GM21381 (cell line): ENCODE measurements around the gene SERPINA3.
"Not testable (repeated sequence)": the region's sequence is repeated elsewhere in the genome, so short reads cannot be mapped to it uniquely, and the experiment has no call there.

ENCODE experiments used
- ATAC-seq: cut with Tn5 transposase; IDR thresholded peaks from one replicate; pipeline ENCODE4 v1.9.1; 2021; ENCODE audit warnings: mild to moderate bottlenecking, moderate library complexity; ENCODE audit not compliant: unreplicated experiment

Gene SERPINA3

GRCh38 chr14:94612174-94612573 lies at the start of gene SERPINA3:
Gene SERPINA3, plus strand, starts transcription at chr14:94612391. Its CDS starts 2,051 bp downstream, at chr14:94614442.
- no peak for ATAC-seq

GRCh38 chr14:94562941-94563883 lies 49.0 kb upstream of the SERPINA3 start:
- no peak for ATAC-seq

DNA sequence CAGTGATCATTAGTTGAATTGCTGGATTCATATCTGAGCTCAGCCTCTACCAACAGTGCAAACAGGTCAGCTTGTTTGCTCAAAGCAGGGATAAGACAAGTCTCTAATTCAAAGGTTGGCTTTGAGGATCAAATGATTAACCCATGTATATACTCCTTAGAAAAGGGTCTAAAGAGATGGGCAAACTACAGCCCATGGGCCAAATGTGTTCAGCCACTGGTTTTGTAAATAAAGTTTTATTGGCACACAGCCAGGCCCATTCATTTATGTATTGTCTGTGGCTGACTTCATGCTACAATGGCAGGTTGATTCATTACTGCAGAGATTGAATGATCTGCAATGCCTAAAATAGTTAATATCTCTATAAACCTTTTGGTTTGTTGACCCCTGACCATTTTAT lies 47.8 kb upstream of the SERPINA3 start:
- no peak for ATAC-seq

GRCh38 chr14:94568186-94568585 lies 44.0 kb upstream of the SERPINA3 start:
- ATAC-seq = no peak

DNA sequence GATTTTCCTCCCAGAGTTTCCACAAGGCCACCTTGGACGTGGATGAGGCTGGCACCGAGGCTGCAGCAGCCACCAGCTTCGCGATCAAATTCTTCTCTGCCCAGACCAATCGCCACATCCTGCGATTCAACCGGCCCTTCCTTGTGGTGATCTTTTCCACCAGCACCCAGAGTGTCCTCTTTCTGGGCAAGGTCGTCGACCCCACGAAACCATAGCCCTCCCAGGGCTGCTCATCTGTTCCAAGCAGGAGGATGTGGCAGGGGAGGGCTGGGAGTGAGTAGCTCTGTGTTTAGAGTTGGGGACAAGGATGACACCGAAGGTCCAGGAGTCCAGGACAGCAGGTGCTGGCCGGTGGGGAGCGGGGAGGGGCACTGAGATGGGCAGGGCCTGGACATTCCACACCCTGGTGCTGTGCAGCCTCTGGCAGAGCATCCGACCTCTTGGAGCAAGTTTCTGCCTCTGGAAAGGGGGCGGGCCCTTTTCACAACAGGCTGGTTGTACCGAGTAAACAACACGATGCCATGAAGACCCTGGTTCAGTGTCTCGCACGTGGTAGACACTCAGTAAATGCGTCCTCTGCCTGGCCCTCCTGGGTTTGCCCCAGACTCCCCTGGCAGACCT lies 42.7 kb upstream of the SERPINA3 start:
- no peak for ATAC-seq

DNA sequence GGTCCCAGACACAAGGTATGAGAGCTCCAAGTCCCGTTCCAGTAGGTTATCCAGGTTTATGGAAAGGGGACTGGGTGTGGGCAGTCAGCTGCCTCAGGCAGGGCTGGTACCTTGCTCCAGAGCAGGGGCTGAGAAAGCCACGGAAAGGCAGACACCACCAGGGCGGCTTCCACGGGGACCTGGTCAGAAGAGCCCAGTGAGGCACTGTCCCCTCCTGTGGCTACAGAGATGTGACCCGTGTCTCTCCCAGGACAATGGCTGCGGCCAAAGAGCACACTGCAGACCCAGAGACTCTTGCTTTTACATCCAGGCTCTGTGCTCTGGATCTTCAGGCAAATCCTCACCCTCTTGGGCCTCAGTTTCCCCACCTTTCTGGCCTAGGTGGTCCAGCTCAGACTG lies 42.2 kb upstream of the SERPINA3 start:
- no peak for ATAC-seq

DNA sequence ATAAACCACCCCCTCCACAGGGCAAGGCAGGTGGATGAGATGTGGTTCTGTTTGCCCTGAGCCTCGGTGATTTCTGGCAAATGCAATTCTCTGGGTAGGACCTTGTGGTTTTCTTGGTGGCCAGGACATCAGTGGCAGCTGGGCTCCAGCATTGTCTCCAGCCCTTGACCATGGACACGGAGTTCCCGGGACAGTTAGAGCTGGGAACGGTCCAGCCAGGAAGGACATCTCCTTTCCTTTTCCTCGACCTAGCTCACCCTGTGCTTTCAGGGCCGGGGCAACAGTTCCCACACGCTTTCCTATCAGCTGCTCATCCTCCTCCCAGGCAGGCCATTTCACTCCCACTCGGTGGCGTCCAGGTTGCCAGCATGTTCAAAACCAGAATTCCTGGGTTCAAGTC lies 41.8 kb upstream of the SERPINA3 start:
- ATAC-seq = no peak

DNA sequence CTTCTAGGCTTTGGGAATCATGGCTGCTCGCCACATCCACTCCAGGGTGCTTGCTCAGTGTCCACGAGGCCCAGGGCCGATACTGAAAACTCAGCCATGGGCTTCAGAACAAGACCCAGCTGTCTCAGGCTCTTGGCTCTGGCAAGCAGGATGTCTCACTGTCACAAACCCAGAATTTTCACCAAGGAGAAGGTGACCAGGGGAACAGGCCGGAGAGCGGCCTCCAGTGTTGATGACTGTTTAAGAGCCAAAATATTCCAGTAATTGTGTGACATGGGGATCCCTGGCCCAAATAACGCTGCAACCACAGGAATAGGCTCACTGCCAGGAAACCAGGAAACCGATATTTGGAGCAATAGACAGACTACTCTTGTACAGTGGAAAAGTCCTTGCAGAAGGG lies 40.8 kb upstream of the SERPINA3 start:
- ATAC-seq = no peak

- no peak for ATAC-seq
These were observed 40.2 kb upstream of the SERPINA3 start for GRCh38 chr14:94571950-94572349.

DNA sequence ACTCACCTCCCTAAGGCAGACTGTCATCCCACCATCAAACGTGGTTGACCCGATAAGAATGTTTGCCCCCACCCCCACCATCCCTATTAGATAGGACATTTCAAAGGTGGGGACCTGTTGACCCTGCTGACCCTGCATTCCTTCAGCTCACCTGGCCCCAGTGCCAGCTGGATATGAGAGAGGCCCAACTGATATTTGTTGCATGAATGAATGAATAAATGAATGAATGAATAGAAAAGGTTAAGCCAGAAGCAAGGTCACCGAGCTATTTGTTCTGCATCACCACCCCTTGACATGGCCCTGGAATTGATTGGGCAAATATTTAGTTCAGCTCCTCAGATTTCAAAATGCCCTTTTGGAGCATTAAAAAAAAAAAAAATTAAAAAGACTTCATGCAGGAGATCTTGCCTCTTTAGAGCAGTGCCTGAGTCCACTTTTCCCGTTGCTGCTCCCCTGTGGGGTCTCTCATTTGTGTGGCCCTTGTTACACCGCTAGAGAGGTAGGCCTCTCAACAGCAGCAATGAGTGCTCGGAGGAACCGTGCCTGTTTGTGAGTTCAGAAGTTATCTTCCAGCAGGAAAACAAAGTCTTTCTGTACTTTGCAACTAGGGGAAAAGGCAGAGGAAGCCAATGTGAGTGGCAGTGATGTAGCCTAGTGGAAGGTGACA lies 39.4 kb upstream of the SERPINA3 start:
- ATAC-seq = no peak

DNA sequence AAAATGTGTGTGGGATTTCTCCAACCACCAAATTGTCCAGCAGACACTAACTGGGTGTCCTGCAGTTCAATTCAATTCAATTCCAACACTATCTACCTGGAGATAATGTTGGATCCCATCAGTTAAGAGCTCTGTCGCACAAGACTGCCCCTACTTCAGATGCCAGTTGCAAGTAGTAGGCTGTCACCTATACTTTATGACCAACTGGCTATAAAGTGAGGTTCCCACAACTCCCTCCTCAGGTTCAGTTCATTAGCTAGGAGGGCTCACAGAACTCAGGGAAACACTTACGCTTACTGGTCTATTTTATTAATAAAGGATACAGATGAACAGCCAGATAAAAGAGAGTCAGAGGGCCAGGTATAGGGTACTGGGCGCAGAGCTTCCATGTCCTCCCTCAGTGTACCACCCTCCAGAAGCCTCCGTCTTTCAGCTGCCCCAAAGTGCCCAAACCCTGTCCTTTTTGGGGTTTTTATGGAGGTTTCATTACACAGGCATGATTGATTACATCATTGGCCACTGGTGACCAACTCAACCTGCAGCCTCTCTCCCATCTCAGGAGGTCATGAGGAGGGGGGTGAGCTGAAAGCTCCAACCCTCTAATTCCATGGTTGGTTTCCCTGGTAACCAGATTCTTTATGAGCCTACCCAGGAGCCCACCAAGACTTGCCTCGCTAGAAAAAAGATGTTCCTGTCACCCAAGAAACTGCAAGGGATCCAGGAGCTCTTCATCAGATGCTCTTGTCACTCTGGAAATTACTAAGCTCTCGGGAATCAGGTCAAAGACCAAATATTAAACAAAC lies 38.5 kb upstream of the SERPINA3 start:
- no peak for ATAC-seq

DNA sequence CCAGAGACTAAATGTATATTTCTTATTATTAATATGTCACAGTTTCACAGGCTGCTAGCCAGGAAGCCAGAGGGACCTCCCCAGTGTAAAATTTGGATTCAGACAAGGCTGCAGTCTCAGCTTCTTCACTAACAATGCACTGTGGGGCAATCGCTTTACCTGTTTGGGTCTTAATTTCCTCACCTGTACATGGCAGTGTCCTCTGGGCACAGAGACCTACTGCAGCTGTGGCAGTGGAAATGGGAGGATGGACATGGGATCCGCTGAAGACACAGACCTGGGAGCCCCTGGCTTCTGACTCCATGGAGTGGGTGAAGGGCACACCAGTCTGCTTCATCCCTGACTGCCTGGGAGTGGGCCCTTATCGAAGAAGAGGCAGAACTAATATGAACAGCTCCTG lies 37.9 kb upstream of the SERPINA3 start:
- no peak for ATAC-seq

DNA sequence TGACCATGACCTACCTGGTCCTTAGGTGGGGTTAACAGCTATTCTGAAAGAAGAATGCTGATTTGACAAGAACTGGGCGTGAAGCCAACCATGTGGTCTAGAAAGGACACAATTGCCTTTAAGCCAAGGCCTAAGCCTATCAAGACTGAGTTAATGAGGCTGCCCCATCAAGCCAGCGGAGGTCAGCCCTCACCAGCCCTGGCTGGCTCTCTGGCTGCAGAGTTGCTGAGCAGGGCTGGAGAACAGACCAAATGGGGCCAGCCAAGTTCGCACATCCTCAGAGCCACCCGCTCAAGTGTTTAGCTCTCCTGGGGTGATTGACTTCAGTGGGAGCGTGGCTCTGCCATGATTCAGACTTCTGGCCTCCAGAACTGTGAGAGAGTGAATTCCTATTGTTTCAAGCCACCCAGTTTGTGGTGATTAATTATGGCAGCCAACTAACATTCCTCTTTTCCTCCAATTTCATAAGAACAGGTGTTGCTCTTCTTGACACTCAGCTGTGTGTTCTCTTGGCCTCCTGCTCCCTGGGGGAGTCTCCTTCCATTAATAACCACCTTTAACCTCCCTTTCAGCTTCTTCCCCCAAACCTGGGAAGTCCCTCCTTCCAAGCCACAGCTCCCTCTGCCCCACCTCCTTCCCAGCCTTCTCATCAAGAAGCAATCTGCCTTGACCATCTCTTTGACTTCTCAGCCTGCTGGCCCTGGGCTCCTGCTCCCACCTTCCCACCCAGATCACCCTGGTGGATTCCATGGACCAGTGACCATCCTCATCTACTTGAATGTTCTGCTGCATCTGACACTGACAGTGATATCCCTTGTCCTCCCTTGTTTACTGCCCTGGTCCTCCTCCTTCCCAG lies 36.2 kb upstream of the SERPINA3 start:
- no peak for ATAC-seq

DNA sequence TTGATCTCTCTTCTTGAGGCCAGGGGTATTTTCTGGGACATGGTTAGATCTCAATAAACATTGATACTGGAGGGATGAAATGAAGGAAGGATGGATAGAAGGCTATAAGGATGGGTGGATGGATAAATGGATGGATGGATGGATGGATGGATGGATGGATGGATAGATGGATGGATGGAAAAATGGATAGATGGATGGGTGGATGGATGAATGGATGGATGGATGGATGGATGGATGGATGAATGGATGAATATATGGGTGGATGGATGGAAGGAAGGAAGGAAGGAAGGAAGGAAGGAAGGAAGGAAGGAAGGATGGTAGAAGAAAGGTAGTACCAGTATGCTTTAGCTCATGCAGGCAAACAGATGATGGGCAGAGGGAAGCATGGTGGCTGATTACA lies 34.7 kb upstream of the SERPINA3 start:
- not testable (repeated sequence) for ATAC-seq

DNA sequence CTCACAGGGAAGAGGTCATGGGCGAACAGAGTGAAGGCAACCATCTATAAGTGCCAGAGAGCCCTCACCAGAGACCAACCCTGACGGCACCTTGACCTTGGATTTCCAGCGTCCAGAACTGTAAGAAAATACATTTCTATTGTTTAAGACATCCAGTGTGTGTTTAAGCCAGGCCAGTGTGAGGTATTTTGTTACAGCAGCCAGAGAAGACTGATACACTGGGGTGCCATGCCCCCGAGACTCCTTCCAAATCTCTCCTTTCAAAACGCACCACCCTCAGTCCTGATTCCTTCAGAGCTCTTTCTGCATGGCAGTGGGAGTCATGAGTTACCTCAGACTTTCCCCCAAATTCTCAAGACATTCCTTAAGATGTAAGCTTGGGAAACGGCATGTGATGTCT lies 33.5 kb upstream of the SERPINA3 start:
- no peak for ATAC-seq

DNA sequence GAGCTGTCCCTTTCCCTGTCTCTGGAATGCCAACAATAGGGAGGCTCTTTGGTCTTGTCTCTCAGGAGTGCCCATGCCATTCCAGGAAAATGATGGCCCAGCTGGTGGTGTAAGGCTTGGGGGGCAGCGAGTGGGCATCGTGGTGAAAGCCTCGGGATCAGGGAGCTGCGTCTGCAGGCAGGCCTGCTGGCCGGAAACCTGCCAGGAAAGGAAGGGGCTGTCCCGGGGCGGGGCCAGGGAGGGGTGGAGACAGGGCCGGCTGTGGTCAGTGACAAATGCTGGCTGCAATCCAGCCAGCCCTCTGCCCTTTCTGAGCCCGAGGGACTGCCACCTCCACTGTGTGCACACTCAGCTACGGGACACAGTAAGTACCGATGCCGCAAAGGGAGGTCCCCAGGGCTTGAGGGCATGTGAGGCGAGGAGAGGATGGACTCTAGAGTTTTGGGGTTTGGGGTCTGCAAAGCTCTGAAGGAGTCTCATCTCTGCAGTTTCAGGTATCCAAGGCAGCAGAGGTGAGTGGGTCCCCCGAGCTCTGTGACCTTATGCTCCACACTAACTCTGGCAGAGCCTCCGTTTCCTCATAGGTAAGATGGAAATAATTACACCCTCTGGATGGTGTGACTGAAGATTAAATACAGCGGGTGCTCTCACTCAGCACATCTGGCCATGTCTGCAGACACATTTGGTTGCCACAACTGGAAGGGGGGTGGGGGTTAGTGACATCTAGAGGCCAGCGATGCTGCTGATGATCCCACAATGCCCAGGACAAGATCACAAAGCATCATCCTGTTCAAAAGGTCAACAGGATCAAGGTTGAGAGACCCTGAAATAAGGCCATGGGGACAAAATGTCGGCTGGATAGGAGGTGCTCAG lies 30.8 kb upstream of the SERPINA3 start, which contains the start of gene SERPINA5:
SERPINA5 (plus strand) TSS at position 300 of the 873 bp plus-strand sequence. CDS start 5,937 bp downstream, outside the sequence.
- ATAC-seq = no peak

DNA sequence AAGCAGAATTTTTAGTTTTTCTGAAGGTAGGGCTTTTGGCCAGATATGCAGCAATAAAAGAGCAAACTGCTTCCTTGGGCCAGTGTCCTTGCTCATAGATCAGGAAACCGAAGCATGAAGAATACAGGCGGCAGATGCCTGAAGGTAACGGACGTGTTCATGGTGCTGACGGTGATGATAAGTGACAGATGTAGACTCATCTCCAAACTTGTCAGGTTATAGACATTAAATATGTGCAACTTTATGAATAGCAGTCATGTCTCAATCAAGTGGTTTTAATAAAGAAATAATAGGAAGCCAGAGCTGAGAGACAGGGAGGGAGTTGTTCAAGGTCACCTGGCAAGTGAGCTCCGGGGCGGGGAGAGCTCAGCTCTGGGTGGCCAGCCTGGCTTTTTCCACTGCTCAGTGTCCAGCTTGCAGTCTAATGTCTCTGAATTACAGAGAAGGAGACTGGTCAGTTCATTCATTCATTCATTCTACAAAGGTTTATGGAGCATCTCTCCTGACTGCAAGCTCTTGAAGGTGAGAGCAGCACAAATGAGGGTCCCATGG lies 29.9 kb upstream of the SERPINA3 start:
- no peak for ATAC-seq

GRCh38 chr14:94582851-94583250 lies 29.3 kb upstream of the SERPINA3 start:
- ATAC-seq = no peak

DNA sequence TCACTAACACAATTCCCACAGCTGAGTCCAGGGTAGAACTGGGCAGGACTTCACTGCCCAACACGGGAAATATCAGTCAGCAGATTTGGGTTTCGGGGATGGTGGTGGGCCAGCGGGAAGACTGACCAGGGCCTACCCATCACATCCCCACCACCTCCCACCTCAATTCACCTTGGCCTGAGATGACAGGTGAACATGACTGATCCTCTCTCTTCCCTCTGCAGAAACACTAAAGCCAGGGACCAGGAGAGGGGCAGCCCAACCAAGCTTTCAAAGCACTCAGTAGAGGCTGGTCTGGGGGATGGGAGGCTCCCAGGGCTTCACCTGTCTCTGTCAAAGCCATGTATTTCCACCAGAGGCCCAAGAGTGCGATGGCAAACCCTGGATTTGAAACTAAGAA lies 28.6 kb upstream of the SERPINA3 start:
- ATAC-seq = no peak
